OCI-LY1 (cell line): ENCODE data around the gene PAFAH1B1.

ENCODE experiments used
- H2AFZ ChIP-seq: fragments of 200-600 bp; sonication (generic), shearing (Covaris generic); 2 replicates; pipeline ENCODE4 v1.6.0; 2014; ENCODE audit warnings: antibody characterized with exemption, mild to moderate bottlenecking, low read length
- H3F3A ChIP-seq: fragments of 200-600 bp; sonication (generic), shearing (Covaris generic); 2 replicates; pipeline ENCODE4 v1.6.0; 2014; ENCODE audit warnings: mild to moderate bottlenecking, antibody characterized with exemption, low read length, moderate library complexity; ENCODE audit not compliant: insufficient read depth
- H3K27ac ChIP-seq: fragments of 200-600 bp; sonication (generic); 2 replicates; pipeline ENCODE4 v1.5.1; 2014; ENCODE audit warnings: low read length, mixed run types, mild to moderate bottlenecking, low read depth; ENCODE audit not compliant: poor library complexity, severe bottlenecking
- H3K27me3 ChIP-seq: fragments of 200-600 bp; sonication (generic); 2 replicates; pipeline ENCODE4 v1.6.0; 2014; ENCODE audit warnings: antibody characterized with exemption, mild to moderate bottlenecking, low read length, moderate library complexity; ENCODE audit not compliant: insufficient read depth
- H3K36me3 ChIP-seq: fragments of 200-600 bp; sonication (generic); 2 replicates; pipeline ENCODE4 v1.6.1; 2014; ENCODE audit warnings: mild to moderate bottlenecking, antibody characterized with exemption, low read length, moderate library complexity, mixed read lengths; ENCODE audit not compliant: insufficient read depth
- H3K4me1 ChIP-seq: fragments of 200-600 bp; sonication (generic); 2 replicates; pipeline ENCODE4 v1.5.1; 2014; ENCODE audit warnings: mild to moderate bottlenecking, low read length, moderate library complexity; ENCODE audit not compliant: insufficient read depth, severe bottlenecking
- H3K4me2 ChIP-seq: fragments of 200-600 bp; sonication (generic), shearing (Covaris generic); 2 replicates; pipeline ENCODE4 v1.6.1; 2014; ENCODE audit warnings: low read length
- H3K4me3 ChIP-seq: fragments of 200-600 bp; sonication (generic); 2 replicates; pipeline ENCODE4 v1.5.1; 2014; ENCODE audit warnings: low read length, low read depth, mild to moderate bottlenecking, mixed read lengths; ENCODE audit not compliant: poor library complexity, severe bottlenecking
- H3K79me2 ChIP-seq: fragments of 200-600 bp; shearing (Covaris generic); 2 replicates; pipeline ENCODE4 v1.6.1; 2016; ENCODE audit warnings: mixed run types, low read length, mixed read lengths; ENCODE audit not compliant: insufficient read depth
- H3K9ac ChIP-seq: fragments of 200-600 bp; sonication (generic), shearing (Covaris generic); 2 replicates; pipeline ENCODE4 v1.6.1; 2014; ENCODE audit warnings: mild to moderate bottlenecking, low read length, mixed read lengths
- H3K9me2 ChIP-seq: fragments of 200-600 bp; sonication (generic), shearing (Covaris generic); 2 replicates; pipeline ENCODE4 v1.6.1; 2014; ENCODE audit warnings: low read depth, mild to moderate bottlenecking, low read length, mixed read lengths
- H3K9me3 ChIP-seq: fragments of 200-600 bp; shearing (Covaris generic); 2 replicates; pipeline ENCODE4 v1.6.1; 2014; ENCODE audit warnings: low read length, mixed read lengths
- H4K20me1 ChIP-seq: fragments of 200-600 bp; sonication (generic), shearing (Covaris generic); 2 replicates; pipeline ENCODE4 v1.6.0; 2016; ENCODE audit warnings: mild to moderate bottlenecking, low read length; ENCODE audit not compliant: insufficient read depth
- CTCF ChIP-seq: fragments of 200-600 bp; sonication (generic), shearing (Covaris generic); IDR thresholded peaks from 2 replicates; pipeline ENCODE4 v1.5.1; 2017; ENCODE audit warnings: mild to moderate bottlenecking, antibody characterized with exemption, low read length, moderate library complexity, mixed read lengths
- EZH2 ChIP-seq: fragments of 200-600 bp; sonication (generic), shearing (Covaris generic); IDR thresholded peaks from 2 replicates; pipeline ENCODE4 v1.8.0; 2017; ENCODE audit warnings: borderline replicate concordance, mixed run types, mild to moderate bottlenecking, antibody characterized with exemption, low read length, moderate library complexity, mixed read lengths

The PAFAH1B1 gene

GRCh38 chr17:2610195-2611175 is 17.0 kb downstream of the PAFAH1B1 start:
- Histone ChIP-seq H3K4me1 (peaks cover 6% of the 10 kb centered on the region), H3F3A (no peaks in the 10 kb centered on the region), H4K20me1 (0 out of 2 replicates have a peak, but pooled peaks cover 8% of the 10 kb centered on the region), H3K9me3 (no peaks in the 10 kb centered on the region), H3K9ac (no peak overlapping the region), H3K4me3 (no peak overlapping the region), H2AFZ (no peak overlapping the region), H3K27ac (no peak overlapping the region), H3K9me2 (no peaks in the 10 kb centered on the region), H3K36me3 (peaks cover 21% of the 10 kb centered on the region), H3K79me2 (peaks cover 99% of the 10 kb centered on the region), H3K4me2 (no peak overlapping the region), H3K27me3 (no peaks in the 10 kb centered on the region)
- no peak for TF ChIP-seq CTCF
- no peak for TF ChIP-seq EZH2

GRCh38 chr17:2611627-2612026 is 18.2 kb downstream of the PAFAH1B1 start:
- H3K27me3 ChIP-seq: no peaks in the 10 kb centered on the region
- H3K9ac ChIP-seq: no peak overlapping the region
- H3K36me3 ChIP-seq: peaks cover 26% of the 10 kb centered on the region
- no peaks in the 10 kb centered on the region for H3K9me2 ChIP-seq
- H3F3A ChIP-seq: no peaks in the 10 kb centered on the region
- H3K4me2 ChIP-seq: no peak overlapping the region
- peaks cover 99% of the 10 kb centered on the region for H3K79me2 ChIP-seq
- H4K20me1 ChIP-seq: 0 out of 2 replicates have a peak, but pooled peaks cover 8% of the 10 kb centered on the region
- H3K27ac ChIP-seq: no peak overlapping the region
- H3K4me1 ChIP-seq: peaks cover 6% of the 10 kb centered on the region
- no peak overlapping the region for H2AFZ ChIP-seq
- H3K9me3 ChIP-seq: no peaks in the 10 kb centered on the region
- no peak for TF ChIP-seq CTCF
- TF ChIP-seq EZH2: no peak
- H3K4me3 ChIP-seq: no peak overlapping the region

GRCh38 chr17:2612630-2613029 is 19.2 kb downstream of the PAFAH1B1 start:
- H3K27ac ChIP-seq: no peak overlapping the region
- H2AFZ ChIP-seq: no peak overlapping the region
- H3K79me2 ChIP-seq: peaks cover 98% of the 10 kb centered on the region
- H3K9me2 ChIP-seq: no peaks in the 10 kb centered on the region
- H3K4me2 ChIP-seq: no peak overlapping the region
- H3F3A ChIP-seq: no peaks in the 10 kb centered on the region
- no peaks in the 10 kb centered on the region for H3K9me3 ChIP-seq
- no peak overlapping the region for H3K9ac ChIP-seq
- H3K27me3 ChIP-seq: no peaks in the 10 kb centered on the region
- H3K36me3 ChIP-seq: peaks cover 24% of the 10 kb centered on the region
- 0 out of 2 replicates have a peak, but pooled peaks cover 8% of the 10 kb centered on the region for H4K20me1 ChIP-seq
- TF ChIP-seq EZH2 (no peak), CTCF (no peak)
- no peak overlapping the region for H3K4me3 ChIP-seq
- H3K4me1 ChIP-seq: peaks cover 6% of the 10 kb centered on the region
